ENCODE results near the gene JCAD. TPM values are rescaled to one million over a fixed set of nuclear protein-coding genes. Genes with fewer than 3 reads are reported as not detected.

JCAD gene
- total RNA-seq, 2 donors from 2014 or later: 8.3 to 113 TPM

DNA sequence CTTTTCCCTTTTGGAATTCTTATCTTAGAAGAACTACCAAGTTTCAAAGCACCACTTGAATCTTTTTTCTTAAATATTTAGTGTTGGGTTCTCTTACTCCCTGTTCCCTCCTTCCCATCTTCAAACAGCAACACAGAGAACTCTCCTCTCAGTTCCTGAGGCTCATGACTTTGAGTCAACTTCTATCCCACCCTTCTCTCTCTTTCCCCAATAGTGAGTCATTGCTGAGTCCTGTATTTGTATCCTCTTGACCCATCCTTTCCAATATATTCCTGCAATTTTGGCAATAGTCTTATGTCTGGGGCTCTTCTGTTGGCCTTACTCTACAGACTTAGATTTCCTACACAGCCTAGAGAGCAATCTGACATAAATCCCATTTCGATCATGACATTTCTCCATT, 20.8 kb upstream of the JCAD start:
- no peaks in the 10 kb centered on the region for H3K36me3 ChIP-seq
- intact Hi-C loops (cut with DNase I): no loop called here
- no peak for TF ChIP-seq POLR2A (IDR thresholded peaks at IDR 0.05)
- TF ChIP-seq, protein P1, sequence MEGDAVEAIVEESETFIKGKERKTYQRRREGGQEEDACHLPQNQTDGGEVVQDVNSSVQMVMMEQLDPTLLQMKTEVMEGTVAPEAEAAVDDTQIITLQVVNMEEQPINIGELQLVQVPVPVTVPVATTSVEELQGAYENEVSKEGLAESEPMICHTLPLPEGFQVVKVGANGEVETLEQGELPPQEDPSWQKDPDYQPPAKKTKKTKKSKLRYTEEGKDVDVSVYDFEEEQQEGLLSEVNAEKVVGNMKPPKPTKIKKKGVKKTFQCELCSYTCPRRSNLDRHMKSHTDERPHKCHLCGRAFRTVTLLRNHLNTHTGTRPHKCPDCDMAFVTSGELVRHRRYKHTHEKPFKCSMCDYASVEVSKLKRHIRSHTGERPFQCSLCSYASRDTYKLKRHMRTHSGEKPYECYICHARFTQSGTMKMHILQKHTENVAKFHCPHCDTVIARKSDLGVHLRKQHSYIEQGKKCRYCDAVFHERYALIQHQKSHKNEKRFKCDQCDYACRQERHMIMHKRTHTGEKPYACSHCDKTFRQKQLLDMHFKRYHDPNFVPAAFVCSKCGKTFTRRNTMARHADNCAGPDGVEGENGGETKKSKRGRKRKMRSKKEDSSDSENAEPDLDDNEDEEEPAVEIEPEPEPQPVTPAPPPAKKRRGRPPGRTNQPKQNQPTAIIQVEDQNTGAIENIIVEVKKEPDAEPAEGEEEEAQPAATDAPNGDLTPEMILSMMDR (IDR thresholded peaks at IDR 0.05): no peak
- TF ChIP-seq POLR2AphosphoS5 (IDR thresholded peaks at IDR 0.05): no peak
- no peak overlapping the region for H3K4me3 ChIP-seq
- no peak for DNase-seq (ENCODE audit: low spot score)
- H3K4me1 ChIP-seq (replicated peaks): no peaks in the 10 kb centered on the region
- H3K27me3 ChIP-seq (replicated peaks; ENCODE audit: insufficient read depth): no peaks in the 10 kb centered on the region
- no peak overlapping the region for H3K27ac ChIP-seq
- H3K9me3 ChIP-seq: no peaks in the 10 kb centered on the region
- WGBS: 96% methylated on average over 1 of the region's 1 CpG

DNA sequence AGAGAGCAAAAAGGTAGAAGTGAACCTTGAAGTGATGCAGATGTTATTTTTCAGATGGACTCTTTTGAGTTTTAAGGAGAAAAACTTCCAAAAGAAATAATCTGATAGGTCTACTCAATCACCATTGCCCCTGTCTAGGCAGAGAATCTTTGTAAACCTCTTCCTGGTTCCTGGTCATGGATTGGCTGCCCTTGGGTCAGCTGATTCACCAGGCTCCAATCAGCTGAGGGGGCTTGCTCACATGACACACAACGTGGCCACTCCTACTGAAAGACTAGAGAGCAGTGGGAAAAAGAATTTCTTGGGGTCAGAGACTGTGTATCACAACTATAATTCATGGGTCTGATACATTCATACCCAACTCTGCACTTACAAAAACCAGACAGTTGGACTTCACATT, 20.0 kb upstream of the JCAD start:
- no peaks in the 10 kb centered on the region for H3K4me1 ChIP-seq (replicated peaks)
- no peaks in the 10 kb centered on the region for H3K9me3 ChIP-seq
- no peak overlapping the region for H3K4me3 ChIP-seq
- 77% methylated on average over 1 of the region's 1 CpG for WGBS
- no peaks in the 10 kb centered on the region for H3K36me3 ChIP-seq
- DNase-seq (ENCODE audit: low spot score): no peak
- TF ChIP-seq POLR2A (IDR thresholded peaks at IDR 0.05) (no peak), POLR2AphosphoS5 (IDR thresholded peaks at IDR 0.05) (no peak)
- TF ChIP-seq, protein P1 (IDR thresholded peaks at IDR 0.05): no peak
- intact Hi-C loops (cut with DNase I): no loop called here
- no peak overlapping the region for H3K27ac ChIP-seq
- no peaks in the 10 kb centered on the region for H3K27me3 ChIP-seq (replicated peaks; ENCODE audit: insufficient read depth)

DNA sequence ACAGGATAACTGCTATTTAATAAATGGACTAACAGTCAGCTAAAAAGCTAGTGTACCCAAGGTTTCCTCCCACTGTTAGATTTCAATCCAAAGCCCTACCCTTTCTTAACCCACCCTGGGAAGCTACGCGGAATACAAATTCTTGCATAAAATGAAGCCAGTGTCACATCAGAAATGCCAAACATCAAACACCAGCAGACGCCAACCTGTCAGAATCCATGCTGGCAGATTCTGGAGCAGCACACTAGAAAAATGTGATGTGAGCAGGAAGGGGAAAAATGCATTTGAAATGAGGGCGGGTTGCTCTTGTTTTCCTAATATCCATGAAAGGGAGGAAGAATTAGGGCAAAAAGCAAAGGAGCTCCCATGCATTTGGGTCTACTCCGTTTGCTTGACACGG, 16.1 kb upstream of the JCAD start:
- Histone ChIP-seq H3K27me3 (replicated peaks; ENCODE audit: insufficient read depth) (no peaks in the 10 kb centered on the region), H3K9me3 (no peaks in the 10 kb centered on the region), H3K36me3 (no peaks in the 10 kb centered on the region), H3K4me3 (no peak overlapping the region), H3K4me1 (replicated peaks) (no peaks in the 10 kb centered on the region), H3K27ac (no peak overlapping the region)
- TF ChIP-seq, protein P1 (IDR thresholded peaks at IDR 0.05): no peak
- TF ChIP-seq POLR2AphosphoS5 (IDR thresholded peaks at IDR 0.05) (no peak), POLR2A (IDR thresholded peaks at IDR 0.05) (no peak)
- DNase-seq (ENCODE audit: low spot score): no peak
- intact Hi-C loops (cut with DNase I): no loop called here
- 98% methylated on average over 6 of the region's 6 CpGs for WGBS

GRCh38 chr10:30074933-30075332, 15.5 kb upstream of the JCAD start:
- no peaks in the 10 kb centered on the region for H3K36me3 ChIP-seq
- no peak for DNase-seq (ENCODE audit: low spot score)
- no peaks in the 10 kb centered on the region for H3K4me1 ChIP-seq (replicated peaks)
- no peaks in the 10 kb centered on the region for H3K27me3 ChIP-seq (replicated peaks; ENCODE audit: insufficient read depth)
- H3K4me3 ChIP-seq: no peak overlapping the region
- H3K9me3 ChIP-seq: no peaks in the 10 kb centered on the region
- no peak overlapping the region for H3K27ac ChIP-seq
- intact Hi-C loops (cut with DNase I): no loop called here
- TF ChIP-seq, protein P1 (IDR thresholded peaks at IDR 0.05): no peak
- no peak for TF ChIP-seq POLR2A (IDR thresholded peaks at IDR 0.05)
- no peak for TF ChIP-seq POLR2AphosphoS5 (IDR thresholded peaks at IDR 0.05)

GRCh38 chr10:30074090-30074489, 14.7 kb upstream of the JCAD start:
- no peak overlapping the region for H3K27ac ChIP-seq
- 91% methylated on average over 2 of the region's 2 CpGs for WGBS

More at GRCh38 chr10:30074090-30074489, 14.7 kb upstream of the JCAD start:
- H3K9me3 ChIP-seq: no peaks in the 10 kb centered on the region
- H3K4me1 ChIP-seq (replicated peaks): no peaks in the 10 kb centered on the region
- H3K4me3 ChIP-seq: no peak overlapping the region
- intact Hi-C loops (cut with DNase I): no loop called here
- DNase-seq (ENCODE audit: low spot score): no peak
- H3K27me3 ChIP-seq (replicated peaks; ENCODE audit: insufficient read depth): no peaks in the 10 kb centered on the region
- TF ChIP-seq POLR2AphosphoS5 (IDR thresholded peaks at IDR 0.05): no peak
- no peak for TF ChIP-seq POLR2A (IDR thresholded peaks at IDR 0.05)
- TF ChIP-seq, protein P1 (IDR thresholded peaks at IDR 0.05): no peak
- H3K36me3 ChIP-seq: no peaks in the 10 kb centered on the region

All from prostate gland (tissue), 2 donors.